Measurements from ENCODE around the gene MYO9A.

GRCh38 chr15:71792521-71792920 lies 325.4 kb downstream of the MYO9A start:
- TF ChIP-seq POLR2A (IDR thresholded peaks at IDR 0.05), result no peak
- TF ChIP-seq, protein P1, sequence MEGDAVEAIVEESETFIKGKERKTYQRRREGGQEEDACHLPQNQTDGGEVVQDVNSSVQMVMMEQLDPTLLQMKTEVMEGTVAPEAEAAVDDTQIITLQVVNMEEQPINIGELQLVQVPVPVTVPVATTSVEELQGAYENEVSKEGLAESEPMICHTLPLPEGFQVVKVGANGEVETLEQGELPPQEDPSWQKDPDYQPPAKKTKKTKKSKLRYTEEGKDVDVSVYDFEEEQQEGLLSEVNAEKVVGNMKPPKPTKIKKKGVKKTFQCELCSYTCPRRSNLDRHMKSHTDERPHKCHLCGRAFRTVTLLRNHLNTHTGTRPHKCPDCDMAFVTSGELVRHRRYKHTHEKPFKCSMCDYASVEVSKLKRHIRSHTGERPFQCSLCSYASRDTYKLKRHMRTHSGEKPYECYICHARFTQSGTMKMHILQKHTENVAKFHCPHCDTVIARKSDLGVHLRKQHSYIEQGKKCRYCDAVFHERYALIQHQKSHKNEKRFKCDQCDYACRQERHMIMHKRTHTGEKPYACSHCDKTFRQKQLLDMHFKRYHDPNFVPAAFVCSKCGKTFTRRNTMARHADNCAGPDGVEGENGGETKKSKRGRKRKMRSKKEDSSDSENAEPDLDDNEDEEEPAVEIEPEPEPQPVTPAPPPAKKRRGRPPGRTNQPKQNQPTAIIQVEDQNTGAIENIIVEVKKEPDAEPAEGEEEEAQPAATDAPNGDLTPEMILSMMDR (IDR thresholded peaks at IDR 0.05), result no peak

Measured in body of pancreas (tissue), 4 donors.